HEK293T (cell line): Measurements from ENCODE around the gene PFKP.

Source experiments
- HDGF ChIP-seq: fragments of 450-650 bp; IDR thresholded peaks from 2 replicates; pipeline ENCODE4 v1.6.1; 2017; ENCODE audit warnings: antibody characterized with exemption, borderline replicate concordance
- TF ChIP-seq, protein P1 (sequence below): fragments of 450-650 bp; IDR thresholded peaks from 2 replicates; pipeline ENCODE4 v1.6.1; 2016

DNA sequence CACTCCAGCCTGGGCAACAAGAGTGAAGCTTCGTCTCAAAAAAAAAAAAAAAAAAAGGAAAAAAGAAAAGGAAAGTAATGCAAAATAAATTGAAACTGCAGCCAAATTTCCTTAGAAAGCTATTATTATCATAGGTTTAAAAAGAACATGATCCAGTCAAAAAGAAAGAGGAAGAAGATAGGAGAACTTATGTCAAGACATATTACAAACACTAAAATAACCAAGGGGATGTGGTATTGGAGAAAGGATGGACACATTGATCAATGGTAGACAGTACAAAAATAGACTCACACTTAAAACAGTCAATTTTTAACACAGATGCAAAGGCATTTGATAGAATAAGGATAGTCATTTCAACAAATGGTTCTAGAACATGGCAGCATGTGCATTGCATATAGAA lies 27.3 kb upstream of the PFKP start:
- TF ChIP-seq, protein P1, sequence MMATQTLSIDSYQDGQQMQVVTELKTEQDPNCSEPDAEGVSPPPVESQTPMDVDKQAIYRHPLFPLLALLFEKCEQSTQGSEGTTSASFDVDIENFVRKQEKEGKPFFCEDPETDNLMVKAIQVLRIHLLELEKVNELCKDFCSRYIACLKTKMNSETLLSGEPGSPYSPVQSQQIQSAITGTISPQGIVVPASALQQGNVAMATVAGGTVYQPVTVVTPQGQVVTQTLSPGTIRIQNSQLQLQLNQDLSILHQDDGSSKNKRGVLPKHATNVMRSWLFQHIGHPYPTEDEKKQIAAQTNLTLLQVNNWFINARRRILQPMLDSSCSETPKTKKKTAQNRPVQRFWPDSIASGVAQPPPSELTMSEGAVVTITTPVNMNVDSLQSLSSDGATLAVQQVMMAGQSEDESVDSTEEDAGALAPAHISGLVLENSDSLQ: no peak
- TF ChIP-seq HDGF: no peak
